Suppressor macrophage treated with lipopolysaccharide for 1 hour (primary cell): ENCODE data around the gene TPRX1.
"Not testable (repeated sequence)": the region's sequence is repeated elsewhere in the genome, so short reads cannot be mapped to it uniquely, and the experiment has no call there.

Experiments used
- DNase-seq, 3 donors: peaks; one replicate each; pipeline ENCODE4 v3.0.0-alpha.2; 2020 to 2022

Gene TPRX1

GRCh38 chr19:47801270-47801669 lies 3.1 kb downstream of the TPRX1 start:
- no peak for DNase-seq

GRCh38 chr19:47798904-47799266 lies 5.5 kb downstream of the TPRX1 start:
- DNase-seq: no peak

- no peak for DNase-seq
Measured at GRCh38 chr19:47797996-47798903, 6.1 kb downstream of the TPRX1 start.

GRCh38 chr19:47796785-47797184 lies 7.6 kb downstream of the TPRX1 start:
- no peak for DNase-seq

GRCh38 chr19:47794526-47794925 lies 9.8 kb downstream of the TPRX1 start:
- no peak for DNase-seq

GRCh38 chr19:47792616-47793015 lies 11.7 kb downstream of the TPRX1 start:
- DNase-seq: no peak

- peak; percentile 74 to 94 (median 85) for DNase-seq
Measured at GRCh38 chr19:47790398-47790814, 13.9 kb downstream of the TPRX1 start.

GRCh38 chr19:47789811-47790210 lies 14.5 kb downstream of the TPRX1 start:
- DNase-seq: not testable (repeated sequence)

- not testable (repeated sequence) for DNase-seq
Measured at GRCh38 chr19:47787307-47787706, 17.0 kb downstream of the TPRX1 start.

GRCh38 chr19:47786566-47786965 lies 17.8 kb downstream of the TPRX1 start:
- no peak for DNase-seq

- DNase-seq: no peak
Measured at GRCh38 chr19:47781590-47782262, 22.6 kb downstream of the TPRX1 start.

GRCh38 chr19:47780215-47780551 lies 24.2 kb downstream of the TPRX1 start:
- DNase-seq: no peak

GRCh38 chr19:47779524-47780214 lies 24.7 kb downstream of the TPRX1 start:
- DNase-seq: no peak

- DNase-seq: peak in 2 of 3 donors; percentile 14 to 30
Measured at GRCh38 chr19:47778954-47779351, 25.4 kb downstream of the TPRX1 start.

- DNase-seq: peak; percentile 63 to 90 (median 74)
Measured at GRCh38 chr19:47778049-47778953, 26.1 kb downstream of the TPRX1 start, which contains the start of gene SELENOW. Gene SELENOW, plus strand, starts transcription at chr19:47778703. Its CDS starts 83 bp downstream, at chr19:47778786.

GRCh38 chr19:47777245-47778048 lies 26.9 kb downstream of the TPRX1 start:
- not testable (repeated sequence) for DNase-seq

- no peak for DNase-seq
Measured at GRCh38 chr19:47776568-47776967, 27.8 kb downstream of the TPRX1 start.

- not testable (repeated sequence) for DNase-seq
Measured at GRCh38 chr19:47771291-47771690, 33.1 kb downstream of the TPRX1 start.

- no peak for DNase-seq
Measured at GRCh38 chr19:47769534-47769933, 34.8 kb downstream of the TPRX1 start.

GRCh38 chr19:47768604-47769003 lies 35.7 kb downstream of the TPRX1 start:
- DNase-seq: peak in 1 of 3 donors; percentile 13

- no peak for DNase-seq
Measured at GRCh38 chr19:47767349-47767748, 37.0 kb downstream of the TPRX1 start.
